CD4-positive, alpha-beta T cell treated with Interleukin-2 at 100 ng/mL for 4 hours (primary cell): ENCODE data around the gene LPP.
"Not testable (repeated sequence)": the region's sequence is repeated elsewhere in the genome, so short reads cannot be mapped to it uniquely, and the experiment has no call there.

Source experiments
- DNase-seq: peaks from one replicate; pipeline ENCODE4 v3.0.0-alpha.2; 2020; ENCODE audit warnings: low spot score

LPP gene

DNA sequence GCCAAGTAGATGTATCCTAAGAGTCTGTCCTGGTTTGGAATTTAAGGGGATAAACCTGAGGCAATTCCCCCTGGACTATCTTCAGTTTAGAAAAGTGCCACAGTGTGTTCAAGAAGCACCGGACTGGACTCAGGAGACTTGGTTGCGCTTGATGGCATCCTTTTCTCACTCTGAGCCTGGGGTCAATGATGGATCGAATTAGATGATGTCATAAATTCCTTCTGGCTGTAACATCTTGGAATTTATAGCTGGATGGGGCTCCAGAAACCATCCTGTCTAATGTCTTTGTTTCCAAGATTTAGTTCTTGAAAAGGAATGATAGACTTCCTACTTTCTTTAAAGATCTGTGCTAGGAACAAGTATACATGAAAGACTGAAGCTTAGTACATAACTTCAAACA, 280.6 kb downstream of the LPP start:
- no peak for DNase-seq

- no peak for DNase-seq
These were observed 281.3 kb downstream of the LPP start for GRCh38 chr3:188435266-188435665.

- no peak for DNase-seq
These were observed 284.0 kb downstream of the LPP start for GRCh38 chr3:188437926-188438325.

- DNase-seq: peak; percentile 85
These were observed 285.1 kb downstream of the LPP start for GRCh38 chr3:188439080-188439479.

DNA sequence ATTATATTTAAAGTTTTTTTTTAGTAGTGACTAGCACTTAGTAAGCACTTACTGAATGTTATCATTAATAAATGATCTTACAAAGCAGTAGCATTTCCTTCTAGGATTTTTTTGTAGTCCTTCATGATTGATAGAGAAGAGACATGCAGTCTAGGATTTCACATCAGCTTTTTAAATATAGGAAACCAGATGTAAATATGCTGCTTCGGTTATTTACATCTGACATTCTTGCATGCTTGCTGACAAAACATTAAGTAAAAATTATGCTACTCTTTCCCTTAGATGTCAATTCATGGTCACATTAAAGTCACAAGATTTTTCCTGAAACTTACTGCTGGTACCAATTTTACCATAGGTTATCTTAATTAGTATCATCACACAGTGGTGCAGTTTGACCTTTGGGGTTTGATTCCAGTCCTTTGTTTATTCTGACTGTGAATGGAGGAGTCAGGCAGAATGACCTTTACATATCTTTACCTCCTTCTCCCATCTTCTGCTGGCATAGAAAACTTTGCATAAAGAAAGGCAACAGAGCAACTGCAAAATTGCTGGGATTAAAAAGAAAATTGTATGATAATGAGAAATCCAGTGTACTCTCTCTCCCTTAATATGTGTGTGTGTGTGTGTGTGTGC, 286.5 kb downstream of the LPP start:
- DNase-seq: no peak

GRCh38 chr3:188442430-188442829, 288.5 kb downstream of the LPP start:
- DNase-seq: peak; percentile 16

DNA sequence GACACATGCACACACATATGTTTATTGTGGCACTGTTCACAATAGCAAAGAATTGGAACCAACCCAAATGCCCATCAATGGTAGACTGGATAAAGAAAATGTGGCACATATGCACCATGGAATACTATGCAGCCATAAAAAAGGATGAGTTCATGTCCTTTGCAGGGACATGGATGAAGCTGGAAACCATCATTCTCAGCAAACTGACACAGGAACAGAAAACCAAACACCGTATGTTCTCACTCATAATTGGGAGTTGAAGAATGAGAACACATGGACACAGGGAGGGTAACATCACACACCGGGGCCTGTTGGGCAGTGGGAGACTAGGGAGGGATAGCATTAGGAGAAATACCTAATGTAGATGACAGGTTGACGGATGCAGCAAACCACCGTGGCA, 291.2 kb downstream of the LPP start:
- not testable (repeated sequence) for DNase-seq

DNA sequence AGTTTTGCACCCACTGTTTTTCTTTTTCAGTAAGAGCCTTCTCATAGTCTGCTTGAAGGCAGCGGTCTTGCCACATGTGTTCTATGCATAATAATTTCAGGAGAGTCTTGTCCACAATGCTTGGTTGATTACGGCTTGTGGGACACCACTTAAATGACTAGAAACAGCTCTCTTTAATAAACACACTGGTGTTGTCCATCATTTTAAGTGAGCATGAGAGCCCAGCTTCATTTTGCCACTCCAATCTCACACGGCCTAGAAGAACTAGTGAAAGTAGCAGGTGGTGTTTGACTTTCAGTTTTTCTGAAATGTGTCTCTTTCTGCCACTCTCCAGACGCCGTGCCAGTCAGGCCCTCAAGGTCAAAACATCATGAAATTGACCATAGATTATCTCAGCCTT, 292.1 kb downstream of the LPP start:
- no peak for DNase-seq

DNA sequence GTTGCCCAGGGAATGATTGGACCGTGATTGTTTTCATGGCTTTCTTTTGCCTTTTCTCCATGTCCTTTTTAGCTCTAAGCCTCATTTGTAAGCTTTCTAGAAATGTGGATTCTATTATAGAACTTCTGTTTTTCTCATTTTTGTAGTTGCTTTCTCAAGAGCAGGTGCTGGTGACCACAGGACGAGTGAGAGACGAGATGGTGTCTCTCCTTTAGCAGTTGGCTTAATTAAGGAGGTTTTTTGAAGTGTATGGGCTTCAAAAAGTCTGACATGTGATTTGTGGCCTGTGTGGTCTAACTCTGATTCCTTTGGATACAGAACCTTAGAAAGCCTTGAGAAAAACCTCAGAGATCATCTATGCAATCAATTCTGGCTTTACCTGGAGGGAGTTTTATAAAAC, 292.8 kb downstream of the LPP start:
- DNase-seq: no peak

DNA sequence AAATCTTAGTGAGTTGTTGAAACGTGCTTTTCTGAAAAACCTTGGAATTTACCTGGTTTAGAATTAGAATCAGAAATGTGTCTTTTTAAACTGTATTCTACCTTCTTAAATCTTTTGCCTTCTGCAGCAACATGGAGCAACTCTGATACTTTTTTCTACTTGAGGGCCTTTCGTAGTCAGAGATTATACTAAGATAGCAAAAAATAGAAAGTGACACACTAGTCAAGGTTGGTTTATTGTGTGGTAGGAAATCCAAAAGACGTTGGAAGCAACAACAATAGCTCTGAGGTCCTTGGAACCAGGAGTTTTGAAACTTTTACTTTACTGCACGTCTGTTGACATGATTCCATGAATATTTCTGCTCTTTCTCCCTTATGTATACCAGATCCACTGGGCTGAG, 294.9 kb downstream of the LPP start:
- DNase-seq: no peak

GRCh38 chr3:188449421-188449820, 295.5 kb downstream of the LPP start:
- DNase-seq: no peak

DNA sequence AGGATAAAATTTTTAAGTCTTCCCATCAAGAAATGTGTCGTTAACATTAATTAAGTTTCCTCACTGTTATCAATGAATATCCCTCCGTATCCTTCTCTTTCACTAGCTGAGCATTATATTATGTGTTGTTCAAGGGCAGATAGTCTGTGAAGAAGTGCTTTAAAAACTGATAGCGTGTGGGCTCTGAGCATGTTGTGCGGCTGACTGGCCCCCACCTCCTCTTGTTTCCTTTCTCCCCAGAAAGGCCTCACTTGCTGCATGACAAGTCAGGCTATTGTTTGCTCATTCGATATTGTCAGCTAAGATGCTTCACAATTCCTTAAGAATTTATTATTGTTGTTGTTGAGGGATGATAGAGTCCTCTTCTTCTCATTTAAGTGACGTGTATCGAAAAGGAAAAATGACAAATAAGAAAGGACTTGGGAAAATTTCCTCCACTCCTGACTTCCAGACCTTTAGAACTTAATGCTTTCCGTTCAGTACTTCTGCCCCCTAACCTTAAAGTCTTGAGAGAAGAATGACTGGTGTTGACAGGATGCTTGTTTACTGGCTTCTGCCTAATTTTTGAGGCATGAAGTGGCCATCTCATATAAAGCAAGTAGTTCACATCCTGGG, 298.3 kb downstream of the LPP start:
- DNase-seq: no peak

- no peak for DNase-seq
These were observed 299.8 kb downstream of the LPP start for GRCh38 chr3:188453431-188454384.

DNA sequence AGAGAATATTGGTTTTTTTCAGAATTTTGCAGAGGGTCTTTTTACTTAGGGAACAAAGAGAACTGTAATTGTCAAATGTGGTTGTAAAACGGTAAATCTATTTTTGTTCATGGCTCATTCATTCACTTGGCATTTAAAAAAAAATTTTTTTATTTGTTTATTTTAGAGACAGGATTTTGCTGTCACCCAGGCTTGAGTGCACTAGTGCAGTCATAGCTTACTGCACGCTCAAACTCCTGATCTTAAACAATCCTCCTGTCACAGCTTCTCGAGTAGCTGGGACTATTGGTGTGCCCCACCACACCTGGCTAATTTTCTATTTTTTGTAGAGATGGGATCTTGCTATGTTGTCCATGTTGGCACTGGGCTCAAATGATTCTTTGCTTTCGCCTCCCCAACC, 301.8 kb downstream of the LPP start:
- no peak for DNase-seq

DNA sequence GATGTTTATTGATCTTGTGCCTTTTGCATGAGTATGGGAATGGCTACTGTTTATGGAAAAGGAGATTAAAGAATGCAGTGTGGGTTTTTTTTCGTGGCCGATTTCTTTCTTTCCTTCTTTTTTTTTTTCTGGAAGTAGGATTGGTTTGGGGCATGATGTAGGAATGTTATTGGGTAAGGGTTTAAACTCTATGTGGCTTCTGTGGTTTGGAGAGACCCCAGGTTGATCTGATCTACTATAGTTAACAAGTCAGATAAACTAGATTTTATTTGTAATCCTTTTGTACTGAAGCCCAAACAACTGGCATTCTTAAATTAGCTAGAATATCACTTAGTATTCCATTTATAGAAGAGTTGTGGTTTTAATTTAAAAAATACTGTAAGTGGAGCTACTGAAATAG, 304.8 kb downstream of the LPP start:
- no peak for DNase-seq

DNA sequence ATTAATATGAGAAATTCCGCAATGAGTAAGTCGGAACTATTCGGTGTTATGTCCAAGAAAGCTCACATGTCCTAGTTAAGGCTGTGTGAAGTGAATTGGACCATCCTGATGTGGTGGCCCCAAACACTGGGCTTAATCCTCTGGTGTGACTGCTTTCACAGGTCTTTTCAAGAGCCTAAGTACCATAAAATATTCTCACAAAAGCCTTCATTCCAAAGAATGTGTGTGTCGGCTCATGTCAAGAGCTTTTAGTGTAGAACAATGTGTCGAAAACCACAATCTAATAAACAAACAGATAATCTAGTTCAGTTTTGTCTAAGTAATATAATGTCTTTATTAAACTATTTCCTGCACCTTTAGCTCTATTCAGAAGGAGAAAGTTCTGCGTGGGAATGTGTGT, 311.4 kb downstream of the LPP start:
- no peak for DNase-seq

DNA sequence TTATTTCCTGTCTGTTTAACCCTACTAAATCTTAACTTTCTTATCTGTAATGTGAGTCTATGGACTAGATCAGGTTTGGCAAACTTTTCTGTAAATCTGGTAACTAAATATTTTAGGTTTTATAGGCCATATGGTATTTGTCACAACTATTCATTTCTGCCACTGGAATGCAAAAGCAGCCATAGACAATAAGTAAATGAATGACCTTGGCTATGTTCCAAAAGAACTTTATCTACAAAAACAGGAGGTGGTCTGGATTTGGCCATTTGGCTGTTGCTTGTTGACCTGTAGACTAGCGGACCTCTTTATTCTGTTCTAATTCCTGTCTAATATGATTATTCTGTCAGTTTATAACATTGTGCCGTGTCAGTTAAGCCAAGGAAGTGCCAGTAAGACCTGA, 314.2 kb downstream of the LPP start:
- DNase-seq: no peak

- no peak for DNase-seq
These were observed 314.7 kb downstream of the LPP start for GRCh38 chr3:188468662-188469061.

- DNase-seq: no peak
These were observed 315.4 kb downstream of the LPP start for GRCh38 chr3:188469228-188469885.

DNA sequence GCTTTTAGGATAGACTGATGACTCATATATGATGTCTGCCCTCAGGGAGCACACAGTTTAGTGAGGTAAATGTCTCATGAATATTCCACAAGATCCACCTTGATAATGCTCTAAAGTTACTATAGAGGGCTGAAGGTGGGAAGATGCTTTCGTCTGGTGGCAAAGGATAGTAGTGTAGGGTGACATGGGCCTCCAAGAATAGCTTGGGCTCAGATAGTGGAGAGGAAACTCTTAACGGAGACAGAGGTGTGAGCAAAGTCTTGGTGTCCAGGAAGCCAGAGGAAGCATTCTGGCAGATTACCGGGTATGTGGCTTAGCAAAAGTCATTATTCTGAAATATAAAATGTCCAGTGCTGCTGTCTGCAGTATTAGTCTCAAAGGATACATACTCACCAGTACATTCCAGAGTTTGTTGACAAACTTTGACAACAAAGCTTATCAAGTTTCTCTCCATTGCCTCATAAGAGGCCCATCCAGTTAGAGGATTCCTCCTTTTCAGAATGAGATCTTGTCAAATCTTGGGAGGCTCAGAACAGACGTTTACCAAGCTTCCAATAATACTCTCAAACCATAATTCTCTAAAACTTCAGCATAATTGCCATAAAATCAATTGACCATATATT, 316.7 kb downstream of the LPP start:
- no peak for DNase-seq

DNA sequence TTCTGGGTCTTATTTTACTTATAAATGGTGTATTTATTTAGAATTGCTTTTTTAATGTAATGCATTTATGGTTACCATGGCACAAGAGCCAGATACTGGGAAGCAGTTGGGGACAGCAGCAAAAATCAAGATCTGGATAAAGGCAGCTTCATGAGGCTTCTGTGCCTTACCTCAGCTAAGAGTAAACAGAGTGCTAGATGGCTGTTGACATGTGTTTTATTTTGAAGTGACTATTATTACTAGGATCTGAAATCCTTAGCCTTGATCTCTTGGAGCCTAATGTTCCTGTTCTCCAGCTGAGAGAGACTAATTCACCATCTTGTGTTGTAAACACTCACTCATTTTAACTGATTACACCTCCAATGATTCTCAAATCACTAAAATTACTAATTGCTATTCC, 317.8 kb downstream of the LPP start:
- no peak for DNase-seq

GRCh38 chr3:188472336-188472735, 318.4 kb downstream of the LPP start:
- no peak for DNase-seq
